Gastroesophageal sphincter (tissue), 4 donors: ENCODE measurements around the gene MEIS2. TPM values are rescaled to one million over a fixed set of nuclear protein-coding genes. Genes with fewer than 3 reads are reported as not detected.

Experiments used
- ATAC-seq: fragments of 150-250 bp; one replicate; pipeline ENCODE4 v1.9.1; 2016; ENCODE audit warnings: mild to moderate bottlenecking, moderate library complexity
- H3K27ac ChIP-seq, 4 donors: fragments of 200-600 bp; sonication (generic) in 3 of 4; 1 replicate in 3 of 4; 2 replicates in 1 of 4; pipeline ENCODE4 v1.5.1; 2016 to 2019
- H3K27me3 ChIP-seq: fragments of 200-600 bp; sonication (generic); one replicate; pipeline ENCODE4 v1.5.1; 2019
- H3K36me3 ChIP-seq, 2 donors: fragments of 200-600 bp; sonication (generic); one replicate each; pipeline ENCODE4 v1.5.1; 2019; ENCODE audit warnings: control low read depth in 1 of 2
- H3K4me1 ChIP-seq, 3 donors: fragments of 200-600 bp; sonication (generic); 1 replicate in 2 of 3; 2 replicates in 1 of 3; pipeline ENCODE4 v1.5.1; 2016 to 2019; ENCODE audit warnings: control low read depth in 2 of 3
- H3K4me3 ChIP-seq, 2 donors: fragments of 200-600 bp; sonication (generic); one replicate each; pipeline ENCODE4 v1.5.1; 2019; ENCODE audit warnings: mild to moderate bottlenecking in 1 of 2, moderate library complexity in 1 of 2
- H3K9me3 ChIP-seq, 3 donors: fragments of 200-600 bp; sonication (generic); one replicate each; pipeline ENCODE4 v1.5.1; 2017 to 2019; ENCODE audit warnings: control low read depth in 2 of 3
- CTCF ChIP-seq, 4 experiments: fragments of 200-600 bp in 2 of 4; fragments of 450-650 bp in 2 of 4; sonication (generic) in 1 of 4; IDR thresholded peaks; one replicate each; pipeline ENCODE4 v1.5.1; 2017 to 2019; ENCODE audit warnings: antibody characterized with exemption in 4 of 4, mild to moderate bottlenecking in 2 of 4, moderate library complexity in 2 of 4
- EP300 ChIP-seq: sonication (generic); formaldehyde crosslinking; IDR thresholded peaks from one replicate; pipeline ENCODE4 v1.6.1; 2017; ENCODE audit warnings: antibody characterized with exemption, mild to moderate bottlenecking
- POLR2A ChIP-seq, 2 donors: fragments of 450-650 bp; IDR thresholded peaks; one replicate each; pipeline ENCODE4 v1.6.1; 2017; ENCODE audit warnings: antibody characterized with exemption in 2 of 2, mild to moderate bottlenecking in 2 of 2, moderate library complexity in 1 of 2
- POLR2AphosphoS5 ChIP-seq: sonication (generic); formaldehyde crosslinking; IDR thresholded peaks from one replicate; pipeline ENCODE4 v1.6.1; 2017; ENCODE audit warnings: antibody characterized with exemption
- WGBS, 2 donors: methylation state at CpG; one replicate each; pipeline ENCODE4 v1.1.5; 2018; ENCODE audit warnings: low coverage in 1 of 2; 5-methylcytosine and 5-hydroxymethylcytosine counted together
- total RNA-seq, 4 donors: library from RNA; depleted of rRNA; stranded (reverse); fragments of >200 nt; gene quantifications; one replicate each; pipeline ENCODE4 v1.1.0, GENCODE V29; 2016

The MEIS2 gene
- total RNA-seq, 4 donors from 2014 or later: 43.1 to 108 (median 85.7) TPM

- no peak for ATAC-seq
- H3K4me3 ChIP-seq: no peak overlapping the region
- H3K36me3 ChIP-seq: no peaks in the 10 kb centered on the region
- H3K9me3 ChIP-seq: no peaks in the 10 kb centered on the region
- no peaks in the 10 kb centered on the region for H3K27me3 ChIP-seq
- 87 to 92% methylated on average over 3 of the region's 3 CpGs for WGBS, 2 donors
- H3K4me1 ChIP-seq: peaks cover 0 to 18% (median 0%) of the 10 kb centered on the region in 3 donors
- TF ChIP-seq EP300 (no peak), CTCF (IDR thresholded peaks at IDR 0.05) (no peak), POLR2A (IDR thresholded peaks at IDR 0.05) (no peak), POLR2AphosphoS5 (no peak)
- no peak overlapping the region for H3K27ac ChIP-seq
Observed at GRCh38 chr15:36972704-36973103, 127.6 kb downstream of the MEIS2 start.

GRCh38 chr15:36970522-36970921 lies 129.8 kb downstream of the MEIS2 start:
- H3K27ac ChIP-seq: no peak overlapping the region
- WGBS, 2 donors: 79 to 90% methylated on average over 2 to 5 of the region's 5 CpGs
- H3K36me3 ChIP-seq: no peaks in the 10 kb centered on the region
- H3K4me1 ChIP-seq: peaks cover 0 to 35% (median 0%) of the 10 kb centered on the region in 3 donors
- H3K9me3 ChIP-seq: no peaks in the 10 kb centered on the region
- H3K27me3 ChIP-seq: no peaks in the 10 kb centered on the region
- ATAC-seq: no peak
- TF ChIP-seq EP300: no peak
- no peak overlapping the region for H3K4me3 ChIP-seq

- Histone ChIP-seq H3K9me3 (no peaks in the 10 kb centered on the region), H3K27ac (no peak overlapping the region), H3K36me3 (no peaks in the 10 kb centered on the region), H3K4me3 (no peak overlapping the region), H3K27me3 (no peaks in the 10 kb centered on the region), H3K4me1 (peaks cover 0 to 46% (median 0%) of the 10 kb centered on the region in 3 donors)
- TF ChIP-seq CTCF (IDR thresholded peaks at IDR 0.05) (no peak), EP300 (no peak), POLR2A (IDR thresholded peaks at IDR 0.05) (no peak), POLR2AphosphoS5 (no peak)
- 93 to 97% methylated on average over 3 to 4 of the region's 4 CpGs for WGBS, 2 donors
- ATAC-seq: no peak
Observed at GRCh38 chr15:36967929-36968328, 132.4 kb downstream of the MEIS2 start.

- Histone ChIP-seq H3K4me3 (no peak overlapping the region), H3K27me3 (no peaks in the 10 kb centered on the region), H3K9me3 (no peaks in the 10 kb centered on the region), H3K36me3 (no peaks in the 10 kb centered on the region), H3K27ac (no peak overlapping the region), H3K4me1 (peaks cover 0 to 52% (median 0%) of the 10 kb centered on the region in 3 donors)
- ATAC-seq: no peak
- TF ChIP-seq EP300: no peak
- no peak for TF ChIP-seq CTCF (IDR thresholded peaks at IDR 0.05)
- TF ChIP-seq POLR2A (IDR thresholded peaks at IDR 0.05): no peak
- no peak for TF ChIP-seq POLR2AphosphoS5
Observed at GRCh38 chr15:36966708-36967107, 133.6 kb downstream of the MEIS2 start.

GRCh38 chr15:36965570-36966342 lies 134.6 kb downstream of the MEIS2 start:
- no peaks in the 10 kb centered on the region for H3K27me3 ChIP-seq
- TF ChIP-seq POLR2A (IDR thresholded peaks at IDR 0.05) (no peak), POLR2AphosphoS5 (no peak), CTCF (IDR thresholded peaks at IDR 0.05) (no peak), EP300 (no peak)
- H3K4me1 ChIP-seq: peaks cover 0 to 51% (median 0%) of the 10 kb centered on the region in 3 donors
- H3K27ac ChIP-seq: no peak overlapping the region
- no peaks in the 10 kb centered on the region for H3K9me3 ChIP-seq
- H3K36me3 ChIP-seq: no peaks in the 10 kb centered on the region
- no peak for ATAC-seq
- 51 to 76% methylated on average over 4 of the region's 4 CpGs for WGBS, 2 donors
- H3K4me3 ChIP-seq: no peak overlapping the region
